ENCODE measurements around the gene FOSL2. TPM values are rescaled to one million over a fixed set of nuclear protein-coding genes. Genes with fewer than 3 reads are reported as not detected.

Gene FOSL2
- total RNA-seq, 1 donor from 2014 or later, result 1.3 TPM

DNA sequence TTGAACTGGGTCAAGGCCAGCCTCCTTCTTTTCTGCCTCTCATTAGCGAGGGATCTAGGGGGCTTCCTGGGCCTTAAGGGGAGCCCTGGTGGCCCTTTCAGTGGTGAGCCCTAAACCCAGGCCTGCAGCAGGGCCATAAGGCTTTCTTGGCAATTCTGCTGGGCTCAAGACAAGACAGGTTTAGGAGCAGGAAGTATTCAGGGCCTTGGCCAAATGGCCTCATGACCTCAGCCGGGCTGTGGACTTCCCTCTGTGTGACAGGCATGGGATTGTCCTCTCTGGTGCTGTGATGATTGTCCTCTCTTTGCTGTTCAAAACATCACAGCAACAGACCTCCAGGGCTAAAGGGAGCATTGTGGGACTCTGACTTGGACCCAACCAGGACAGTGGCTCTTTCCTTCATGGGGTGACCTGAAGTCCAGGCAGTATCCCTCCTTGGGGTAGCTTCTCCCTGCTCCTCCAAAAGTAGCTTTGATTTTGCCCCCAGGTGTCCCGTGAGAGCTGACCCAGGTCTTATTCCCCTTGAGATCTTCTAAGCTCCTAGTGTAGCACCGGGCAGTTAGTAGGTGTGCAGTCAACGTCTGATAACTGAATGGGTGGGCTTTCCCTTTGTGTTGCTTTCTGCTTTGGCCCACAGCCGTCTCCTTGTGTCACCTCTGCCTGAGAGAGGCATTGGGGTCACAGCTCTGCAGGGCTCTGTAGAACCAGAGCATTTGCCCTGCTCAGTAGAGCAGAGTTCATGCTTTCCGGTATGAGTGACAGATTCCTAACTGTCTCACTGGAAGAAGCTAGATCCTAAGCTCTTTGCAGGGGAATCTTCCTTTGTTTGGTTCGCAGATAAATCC lies 14.7 kb downstream of the FOSL2 start:
- Histone ChIP-seq H3F3A (ENCODE audit: low read depth) (no peaks in the 10 kb centered on the region), H3K27ac (no peak overlapping the region), H4K20me1 (ENCODE audit: low read depth) (no peaks in the 10 kb centered on the region), H3K4me1 (no peaks in the 10 kb centered on the region), H3K9me3 (ENCODE audit: low read depth) (no peaks in the 10 kb centered on the region), H3K4me3 (no peak overlapping the region), H3K36me3 (no peaks in the 10 kb centered on the region), H2AFZ (replicated peaks) (no peak overlapping the region), H3K27me3 (no peaks in the 10 kb centered on the region), H3K9ac (no peak overlapping the region), H3K4me2 (no peak overlapping the region), H3K79me2 (ENCODE audit: low read depth) (no peaks in the 10 kb centered on the region)
- TF ChIP-seq, protein P1, sequence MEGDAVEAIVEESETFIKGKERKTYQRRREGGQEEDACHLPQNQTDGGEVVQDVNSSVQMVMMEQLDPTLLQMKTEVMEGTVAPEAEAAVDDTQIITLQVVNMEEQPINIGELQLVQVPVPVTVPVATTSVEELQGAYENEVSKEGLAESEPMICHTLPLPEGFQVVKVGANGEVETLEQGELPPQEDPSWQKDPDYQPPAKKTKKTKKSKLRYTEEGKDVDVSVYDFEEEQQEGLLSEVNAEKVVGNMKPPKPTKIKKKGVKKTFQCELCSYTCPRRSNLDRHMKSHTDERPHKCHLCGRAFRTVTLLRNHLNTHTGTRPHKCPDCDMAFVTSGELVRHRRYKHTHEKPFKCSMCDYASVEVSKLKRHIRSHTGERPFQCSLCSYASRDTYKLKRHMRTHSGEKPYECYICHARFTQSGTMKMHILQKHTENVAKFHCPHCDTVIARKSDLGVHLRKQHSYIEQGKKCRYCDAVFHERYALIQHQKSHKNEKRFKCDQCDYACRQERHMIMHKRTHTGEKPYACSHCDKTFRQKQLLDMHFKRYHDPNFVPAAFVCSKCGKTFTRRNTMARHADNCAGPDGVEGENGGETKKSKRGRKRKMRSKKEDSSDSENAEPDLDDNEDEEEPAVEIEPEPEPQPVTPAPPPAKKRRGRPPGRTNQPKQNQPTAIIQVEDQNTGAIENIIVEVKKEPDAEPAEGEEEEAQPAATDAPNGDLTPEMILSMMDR (IDR thresholded peaks at IDR 0.05), result no peak
- TF ChIP-seq EZH2phosphoT487 (IDR thresholded peaks at IDR 0.05), result no peak
- TF ChIP-seq EZH2 (IDR thresholded peaks at IDR 0.05), result no peak
- Mint-ChIP-seq H3K9me3 (no peaks in the 10 kb centered on the region), H3K27ac (no peak overlapping the region), H3K27me3 (ENCODE audit: insufficient read depth, low read depth) (peaks cover 2% of the 10 kb centered on the region), H3K36me3 (peaks cover 2% of the 10 kb centered on the region), H3K4me3 (no peak overlapping the region), H3K4me1 (peaks cover 4% of the 10 kb centered on the region)
- no peak for DNase-seq (ENCODE audit: low spot score)

DNA sequence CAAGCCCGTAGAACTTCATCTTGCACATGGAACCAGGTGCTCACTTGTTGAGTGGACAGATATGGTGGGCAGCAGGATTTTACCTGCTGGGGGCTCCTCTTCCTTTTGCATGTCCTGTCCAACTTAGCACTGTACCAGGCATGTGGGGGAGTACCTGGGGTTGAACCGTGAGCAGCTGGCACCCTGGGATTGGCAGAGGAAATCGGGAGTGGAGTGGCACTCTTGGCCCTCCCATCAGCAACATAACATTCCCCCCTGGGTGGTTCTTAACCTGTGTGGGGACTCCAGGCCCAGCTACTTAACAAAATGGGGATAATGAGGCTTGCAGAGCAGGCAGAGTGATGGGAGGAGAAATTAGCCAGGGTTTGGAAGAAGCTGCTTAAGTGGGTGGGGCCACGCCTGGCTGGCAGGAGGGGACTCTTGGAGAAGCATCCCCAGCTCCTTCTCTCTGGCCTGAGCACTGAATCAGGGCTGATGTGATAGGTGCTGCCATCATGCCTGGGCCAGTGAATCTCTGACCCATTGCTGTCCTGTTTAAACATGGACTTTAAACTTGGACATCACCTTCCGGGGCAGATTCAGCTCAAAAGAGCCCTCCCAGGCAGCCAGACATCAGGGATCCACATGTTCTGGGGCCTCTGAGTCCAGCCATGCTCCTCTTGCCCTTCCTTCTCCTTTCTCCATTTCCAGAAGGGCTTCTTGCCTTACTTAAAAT lies 15.5 kb downstream of the FOSL2 start:
- no peaks in the 10 kb centered on the region for H3K36me3 ChIP-seq
- H3K36me3 Mint-ChIP-seq, result peaks cover 5% of the 10 kb centered on the region
- peaks cover 4% of the 10 kb centered on the region for H3K4me1 Mint-ChIP-seq
- TF ChIP-seq, protein P1 (IDR thresholded peaks at IDR 0.05), result no peak
- no peak for TF ChIP-seq EZH2 (IDR thresholded peaks at IDR 0.05)
- TF ChIP-seq EZH2phosphoT487 (IDR thresholded peaks at IDR 0.05), result no peak
- H3K27me3 Mint-ChIP-seq (ENCODE audit: insufficient read depth, low read depth), result peaks cover 4% of the 10 kb centered on the region
- no peaks in the 10 kb centered on the region for H4K20me1 ChIP-seq (ENCODE audit: low read depth)
- no peak overlapping the region for H3K27ac ChIP-seq
- no peak overlapping the region for H3K9ac ChIP-seq
- no peaks in the 10 kb centered on the region for H3K27me3 ChIP-seq
- H3K4me2 ChIP-seq, result no peak overlapping the region
- H3K4me3 ChIP-seq, result no peak overlapping the region
- H2AFZ ChIP-seq (replicated peaks), result no peak overlapping the region
- no peak for DNase-seq (ENCODE audit: low spot score)
- H3K79me2 ChIP-seq (ENCODE audit: low read depth), result no peaks in the 10 kb centered on the region
- H3K9me3 Mint-ChIP-seq, result no peaks in the 10 kb centered on the region
- H3K27ac Mint-ChIP-seq, result no peak overlapping the region
- no peaks in the 10 kb centered on the region for H3F3A ChIP-seq (ENCODE audit: low read depth)
- no peaks in the 10 kb centered on the region for H3K9me3 ChIP-seq (ENCODE audit: low read depth)
- no peaks in the 10 kb centered on the region for H3K4me1 ChIP-seq
- H3K4me3 Mint-ChIP-seq, result peak overlapping the region; percentile 33

DNA sequence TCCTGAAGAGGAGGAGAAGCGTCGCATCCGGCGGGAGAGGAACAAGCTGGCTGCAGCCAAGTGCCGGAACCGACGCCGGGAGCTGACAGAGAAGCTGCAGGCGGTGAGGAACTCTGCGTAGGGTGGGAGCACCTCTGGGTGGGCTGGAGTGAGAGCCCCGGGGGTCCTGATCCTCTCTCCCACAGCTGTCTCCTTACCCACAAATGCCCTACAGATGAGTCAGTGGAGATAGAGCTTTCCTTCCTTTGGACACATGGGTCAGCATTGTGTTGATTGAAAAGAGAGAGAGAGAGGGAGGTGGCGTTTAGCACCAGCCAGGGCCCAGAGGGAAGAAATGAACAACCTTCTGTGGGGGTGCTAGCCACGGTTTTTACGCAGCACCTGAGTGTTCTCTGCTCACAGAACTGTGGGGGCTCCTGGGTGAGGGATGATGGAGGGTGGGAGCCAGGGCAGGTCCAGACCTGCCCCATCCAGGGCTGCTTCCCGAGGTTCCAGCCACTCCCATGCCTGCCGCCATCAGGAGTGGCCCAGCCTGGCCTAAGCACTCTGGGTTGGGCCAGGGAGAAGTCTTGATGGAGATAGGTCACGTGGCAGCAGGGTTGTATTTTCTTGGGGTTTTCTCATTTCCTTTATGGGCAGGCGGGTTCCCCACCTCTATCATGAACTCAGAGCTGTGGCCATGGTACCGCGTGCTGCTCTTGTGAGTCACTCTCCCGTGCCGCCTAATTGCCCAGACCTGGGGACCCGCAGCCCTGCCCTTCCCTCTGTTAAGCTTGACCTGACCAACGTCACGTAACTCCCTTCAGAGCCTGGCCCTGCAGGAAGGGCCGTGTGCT lies 16.3 kb downstream of the FOSL2 start:
- no peak overlapping the region for H3K9ac ChIP-seq
- no peaks in the 10 kb centered on the region for H4K20me1 ChIP-seq (ENCODE audit: low read depth)
- no peaks in the 10 kb centered on the region for H3F3A ChIP-seq (ENCODE audit: low read depth)
- peaks cover 4% of the 10 kb centered on the region for H3K27me3 Mint-ChIP-seq (ENCODE audit: insufficient read depth, low read depth)
- no peak overlapping the region for H3K4me3 ChIP-seq
- no peak overlapping the region for H3K27ac Mint-ChIP-seq
- H2AFZ ChIP-seq (replicated peaks), result no peak overlapping the region
- H3K9me3 Mint-ChIP-seq, result no peaks in the 10 kb centered on the region
- H3K79me2 ChIP-seq (ENCODE audit: low read depth), result no peaks in the 10 kb centered on the region
- no peaks in the 10 kb centered on the region for H3K9me3 ChIP-seq (ENCODE audit: low read depth)
- H3K4me1 Mint-ChIP-seq, result peaks cover 7% of the 10 kb centered on the region
- no peak for TF ChIP-seq EZH2phosphoT487 (IDR thresholded peaks at IDR 0.05)
- TF ChIP-seq EZH2 (IDR thresholded peaks at IDR 0.05), result no peak
- TF ChIP-seq, protein P1 (IDR thresholded peaks at IDR 0.05), result no peak
- DNase-seq (ENCODE audit: low spot score), result no peak
- H3K27me3 ChIP-seq, result no peaks in the 10 kb centered on the region
- H3K36me3 Mint-ChIP-seq, result peaks cover 6% of the 10 kb centered on the region
- H3K4me3 Mint-ChIP-seq, result no peak overlapping the region
- no peak overlapping the region for H3K27ac ChIP-seq
- H3K4me2 ChIP-seq, result no peak overlapping the region
- peaks cover 5% of the 10 kb centered on the region for H3K4me1 ChIP-seq
- no peaks in the 10 kb centered on the region for H3K36me3 ChIP-seq
